PC-9 (cell line): ENCODE data around the gene RDH13.
"Not testable (repeated sequence)": the region's sequence is repeated elsewhere in the genome, so short reads cannot be mapped to it uniquely, and the experiment has no call there.

ENCODE experiments used
- EZH2 ChIP-seq: fragments of 200-600 bp; sonication (generic); IDR thresholded peaks from 2 replicates; pipeline ENCODE4 v1.8.0; 2017; ENCODE audit warnings: antibody characterized with exemption, low read depth
- TF ChIP-seq, protein P1 (sequence below): fragments of 200-600 bp; sonication (generic); conservative IDR thresholded peaks from 2 replicates; pipeline ENCODE4 v1.6.1; 2017; ENCODE audit warnings: mixed run types, antibody characterized with exemption, mild to moderate bottlenecking, moderate library complexity

- TF ChIP-seq, protein P1, sequence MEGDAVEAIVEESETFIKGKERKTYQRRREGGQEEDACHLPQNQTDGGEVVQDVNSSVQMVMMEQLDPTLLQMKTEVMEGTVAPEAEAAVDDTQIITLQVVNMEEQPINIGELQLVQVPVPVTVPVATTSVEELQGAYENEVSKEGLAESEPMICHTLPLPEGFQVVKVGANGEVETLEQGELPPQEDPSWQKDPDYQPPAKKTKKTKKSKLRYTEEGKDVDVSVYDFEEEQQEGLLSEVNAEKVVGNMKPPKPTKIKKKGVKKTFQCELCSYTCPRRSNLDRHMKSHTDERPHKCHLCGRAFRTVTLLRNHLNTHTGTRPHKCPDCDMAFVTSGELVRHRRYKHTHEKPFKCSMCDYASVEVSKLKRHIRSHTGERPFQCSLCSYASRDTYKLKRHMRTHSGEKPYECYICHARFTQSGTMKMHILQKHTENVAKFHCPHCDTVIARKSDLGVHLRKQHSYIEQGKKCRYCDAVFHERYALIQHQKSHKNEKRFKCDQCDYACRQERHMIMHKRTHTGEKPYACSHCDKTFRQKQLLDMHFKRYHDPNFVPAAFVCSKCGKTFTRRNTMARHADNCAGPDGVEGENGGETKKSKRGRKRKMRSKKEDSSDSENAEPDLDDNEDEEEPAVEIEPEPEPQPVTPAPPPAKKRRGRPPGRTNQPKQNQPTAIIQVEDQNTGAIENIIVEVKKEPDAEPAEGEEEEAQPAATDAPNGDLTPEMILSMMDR: not testable (repeated sequence)
- not testable (repeated sequence) for TF ChIP-seq EZH2
Measured at GRCh38 chr19:55010561-55010960, 52.4 kb downstream of the RDH13 start.
